ENCODE data around the gene BTD. TPM values are rescaled to one million over a fixed set of nuclear protein-coding genes. Genes with fewer than 3 reads are reported as not detected.

Gene BTD
- total RNA-seq, 1 donor from 2014 or later: 11.7 TPM

- Histone ChIP-seq H3K27me3 (no peaks in the 10 kb centered on the region), H3K27ac (no peak overlapping the region), H3K9ac (no peak overlapping the region), H4K20me1 (ENCODE audit: low read depth) (no peaks in the 10 kb centered on the region), H3K4me2 (no peak overlapping the region), H3K4me1 (peaks cover 13% of the 10 kb centered on the region), H3K4me3 (no peak overlapping the region), H3K36me3 (no peaks in the 10 kb centered on the region), H2AFZ (replicated peaks) (no peak overlapping the region), H3F3A (ENCODE audit: low read depth) (peaks cover 5% of the 10 kb centered on the region), H3K9me3 (ENCODE audit: low read depth) (no peaks in the 10 kb centered on the region), H3K79me2 (ENCODE audit: low read depth) (no peaks in the 10 kb centered on the region)
- H3K36me3 Mint-ChIP-seq: peaks cover 2% of the 10 kb centered on the region
- no peak for DNase-seq (ENCODE audit: low spot score)
- peaks cover 30% of the 10 kb centered on the region for H3K4me1 Mint-ChIP-seq
- TF ChIP-seq, protein P1, sequence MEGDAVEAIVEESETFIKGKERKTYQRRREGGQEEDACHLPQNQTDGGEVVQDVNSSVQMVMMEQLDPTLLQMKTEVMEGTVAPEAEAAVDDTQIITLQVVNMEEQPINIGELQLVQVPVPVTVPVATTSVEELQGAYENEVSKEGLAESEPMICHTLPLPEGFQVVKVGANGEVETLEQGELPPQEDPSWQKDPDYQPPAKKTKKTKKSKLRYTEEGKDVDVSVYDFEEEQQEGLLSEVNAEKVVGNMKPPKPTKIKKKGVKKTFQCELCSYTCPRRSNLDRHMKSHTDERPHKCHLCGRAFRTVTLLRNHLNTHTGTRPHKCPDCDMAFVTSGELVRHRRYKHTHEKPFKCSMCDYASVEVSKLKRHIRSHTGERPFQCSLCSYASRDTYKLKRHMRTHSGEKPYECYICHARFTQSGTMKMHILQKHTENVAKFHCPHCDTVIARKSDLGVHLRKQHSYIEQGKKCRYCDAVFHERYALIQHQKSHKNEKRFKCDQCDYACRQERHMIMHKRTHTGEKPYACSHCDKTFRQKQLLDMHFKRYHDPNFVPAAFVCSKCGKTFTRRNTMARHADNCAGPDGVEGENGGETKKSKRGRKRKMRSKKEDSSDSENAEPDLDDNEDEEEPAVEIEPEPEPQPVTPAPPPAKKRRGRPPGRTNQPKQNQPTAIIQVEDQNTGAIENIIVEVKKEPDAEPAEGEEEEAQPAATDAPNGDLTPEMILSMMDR (IDR thresholded peaks at IDR 0.05): no peak
- TF ChIP-seq EZH2phosphoT487 (IDR thresholded peaks at IDR 0.05): no peak
- no peak for TF ChIP-seq EZH2 (IDR thresholded peaks at IDR 0.05)
- no peak overlapping the region for H3K4me3 Mint-ChIP-seq
- no peak overlapping the region for H3K27ac Mint-ChIP-seq
- no peaks in the 10 kb centered on the region for H3K9me3 Mint-ChIP-seq
- H3K27me3 Mint-ChIP-seq (ENCODE audit: insufficient read depth, low read depth): peaks cover 2% of the 10 kb centered on the region
Observed at GRCh38 chr3:15636028-15636709, 34.6 kb downstream of the BTD start.

DNA sequence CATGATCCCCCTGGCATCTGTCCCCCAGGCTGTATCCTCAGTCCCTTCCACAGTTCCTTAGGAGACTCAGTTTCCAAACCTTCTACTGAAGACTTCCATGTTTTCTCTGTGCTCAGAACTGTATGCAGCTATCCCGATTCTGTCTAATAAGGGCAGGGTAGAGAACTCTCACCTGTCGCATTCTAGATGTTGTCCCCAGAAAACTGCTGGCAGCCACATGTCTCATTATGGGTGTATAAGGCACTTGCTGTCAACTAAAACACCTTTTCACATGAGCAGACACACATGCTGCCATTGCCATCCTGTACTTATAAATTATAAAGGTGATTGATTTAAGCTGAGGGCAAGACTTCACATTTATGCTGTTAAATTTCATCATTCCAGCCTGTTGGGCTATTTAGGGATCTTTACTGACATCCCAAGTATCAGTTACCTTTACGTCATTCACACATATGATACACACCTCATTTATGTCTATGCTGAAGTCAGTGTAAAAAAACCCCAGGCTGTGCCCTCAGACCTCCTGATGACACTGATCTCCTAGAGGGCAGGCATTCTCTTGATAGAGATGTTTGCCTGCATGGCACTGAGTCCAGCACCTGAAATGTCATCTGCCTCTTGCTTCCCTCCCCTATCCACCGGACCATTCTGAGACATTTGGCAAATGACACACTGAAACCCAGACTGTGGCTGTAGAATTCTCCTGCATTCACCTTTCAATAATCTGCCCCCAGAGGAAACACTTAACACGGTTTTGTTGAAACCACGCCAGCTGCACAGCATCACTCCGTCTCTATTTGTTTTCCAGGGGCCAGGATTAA, 35.8 kb downstream of the BTD start:
- H3K4me1 Mint-ChIP-seq: peaks cover 25% of the 10 kb centered on the region

DNA sequence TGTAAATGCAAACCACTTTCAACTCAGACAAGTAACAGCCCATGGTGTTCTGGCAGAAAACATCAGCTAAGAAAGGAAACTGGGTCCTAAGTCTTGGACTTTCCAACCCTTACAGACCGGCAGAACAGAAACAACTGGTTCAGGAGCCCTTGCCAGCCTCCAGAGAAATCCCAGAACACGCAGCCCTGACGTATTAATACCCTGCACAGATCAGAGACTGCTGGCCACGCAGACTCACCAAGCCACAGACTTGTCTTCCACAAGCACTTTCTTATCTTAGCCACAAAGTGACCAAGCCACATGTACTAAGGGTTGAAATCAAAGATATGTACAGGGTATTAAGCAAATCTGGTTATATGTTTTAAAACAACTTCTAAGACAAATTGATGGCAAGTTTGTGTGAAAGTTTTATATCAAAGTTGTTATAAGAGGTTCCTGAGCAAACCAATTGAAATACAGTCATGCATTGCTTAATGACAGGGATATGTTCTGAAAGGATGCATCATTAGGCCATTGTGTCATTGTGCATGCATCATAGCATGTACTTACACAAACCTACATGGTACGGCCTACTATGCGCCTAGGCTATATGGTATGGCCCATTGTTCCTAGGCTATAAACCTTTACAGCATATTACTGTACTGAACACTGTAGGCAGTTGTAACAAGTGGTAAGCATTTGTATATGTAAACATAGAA, 36.8 kb downstream of the BTD start:
- Mint-ChIP-seq H3K9me3 (no peaks in the 10 kb centered on the region), H3K27me3 (ENCODE audit: insufficient read depth, low read depth) (peaks cover 2% of the 10 kb centered on the region), H3K36me3 (peaks cover 4% of the 10 kb centered on the region), H3K27ac (no peak overlapping the region), H3K4me3 (no peak overlapping the region), H3K4me1 (peaks cover 19% of the 10 kb centered on the region)
- Histone ChIP-seq H2AFZ (replicated peaks) (no peak overlapping the region), H3K9me3 (ENCODE audit: low read depth) (no peaks in the 10 kb centered on the region), H3K27me3 (no peaks in the 10 kb centered on the region), H3K4me3 (no peak overlapping the region), H3K9ac (no peak overlapping the region), H3K79me2 (ENCODE audit: low read depth) (no peaks in the 10 kb centered on the region), H3K4me2 (no peak overlapping the region), H4K20me1 (ENCODE audit: low read depth) (no peaks in the 10 kb centered on the region), H3K4me1 (peaks cover 2% of the 10 kb centered on the region), H3K27ac (no peak overlapping the region), H3F3A (ENCODE audit: low read depth) (no peaks in the 10 kb centered on the region), H3K36me3 (no peaks in the 10 kb centered on the region)
- DNase-seq (ENCODE audit: low spot score): no peak
- TF ChIP-seq, protein P1 (IDR thresholded peaks at IDR 0.05): no peak
- TF ChIP-seq EZH2 (IDR thresholded peaks at IDR 0.05) (no peak), EZH2phosphoT487 (IDR thresholded peaks at IDR 0.05) (no peak)

More for the DNA sequence above, 35.8 kb downstream of the BTD start:
- Histone ChIP-seq H3K79me2 (ENCODE audit: low read depth) (no peaks in the 10 kb centered on the region), H3F3A (ENCODE audit: low read depth) (peaks cover 4% of the 10 kb centered on the region), H3K4me1 (peaks cover 12% of the 10 kb centered on the region), H3K4me2 (no peak overlapping the region), H3K36me3 (no peaks in the 10 kb centered on the region), H2AFZ (replicated peaks) (no peak overlapping the region), H3K9me3 (ENCODE audit: low read depth) (no peaks in the 10 kb centered on the region), H3K9ac (no peak overlapping the region), H3K27ac (no peak overlapping the region), H3K4me3 (no peak overlapping the region), H4K20me1 (ENCODE audit: low read depth) (no peaks in the 10 kb centered on the region), H3K27me3 (no peaks in the 10 kb centered on the region)
- Mint-ChIP-seq H3K36me3 (peaks cover 2% of the 10 kb centered on the region), H3K4me3 (no peak overlapping the region), H3K27ac (no peak overlapping the region), H3K27me3 (ENCODE audit: insufficient read depth, low read depth) (peaks cover 2% of the 10 kb centered on the region), H3K9me3 (no peaks in the 10 kb centered on the region)
- no peak for DNase-seq (ENCODE audit: low spot score)
- TF ChIP-seq, protein P1 (IDR thresholded peaks at IDR 0.05): no peak
- no peak for TF ChIP-seq EZH2 (IDR thresholded peaks at IDR 0.05)
- no peak for TF ChIP-seq EZH2phosphoT487 (IDR thresholded peaks at IDR 0.05)

All from neural progenitor cell (in vitro differentiated cells).